C4-2B (cell line): ENCODE results near the gene SCNN1A.

Experiments
- H3K27ac ChIP-seq: fragments of 450-650 bp; 2 replicates; pipeline ENCODE4 v1.5.1; 2017
- CTCF ChIP-seq: fragments of 450-650 bp; conservative IDR thresholded peaks from 2 replicates; pipeline ENCODE4 v1.5.1; 2017; ENCODE audit warnings: mild to moderate bottlenecking
- ZFX ChIP-seq: fragments of 450-650 bp; IDR thresholded peaks from 2 replicates; pipeline ENCODE4 v1.6.1; 2017

The SCNN1A gene

GRCh38 chr12:6340745-6341416, 34.5 kb downstream of the SCNN1A start:
- TF ChIP-seq ZFX (no peak), CTCF (no peak)
- peak overlapping the region; percentile 98 for H3K27ac ChIP-seq

GRCh38 chr12:6340032-6340638, 35.2 kb downstream of the SCNN1A start:
- no peak for TF ChIP-seq ZFX
- no peak for TF ChIP-seq CTCF
- H3K27ac ChIP-seq, result peak overlapping the region; percentile 98

GRCh38 chr12:6338955-6339354, 36.4 kb downstream of the SCNN1A start:
- TF ChIP-seq CTCF, result no peak
- no peak for TF ChIP-seq ZFX
- peak overlapping the region; percentile 98 for H3K27ac ChIP-seq

- H3K27ac ChIP-seq, result peak overlapping the region; percentile 98
These were observed 36.8 kb downstream of the SCNN1A start for GRCh38 chr12:6338536-6338935.

- TF ChIP-seq ZFX, result no peak
- TF ChIP-seq CTCF, result no peak
- H3K27ac ChIP-seq, result peak overlapping the region; percentile 98
These were observed 37.4 kb downstream of the SCNN1A start for GRCh38 chr12:6337958-6338433.

- TF ChIP-seq CTCF, result no peak
- TF ChIP-seq ZFX, result no peak
- H3K27ac ChIP-seq, result peak overlapping the region; percentile 98
These were observed 38.2 kb downstream of the SCNN1A start for GRCh38 chr12:6336889-6337853.

- peak overlapping the region; percentile 98 for H3K27ac ChIP-seq
These were observed 39.1 kb downstream of the SCNN1A start for GRCh38 chr12:6336079-6336888.

More at GRCh38 chr12:6336079-6336888, 39.1 kb downstream of the SCNN1A start:
- no peak for TF ChIP-seq ZFX
- no peak for TF ChIP-seq CTCF
